ENCODE data around the gene FGD4.

FGD4 gene

GRCh38 chr12:32398816-32399369, 465 bp upstream of the FGD4 start:
- peak overlapping the region in 2 of 3 experiments; percentile 61 to 62 for H3K27ac Mint-ChIP-seq
- peaks cover 16% of the 10 kb centered on the region for H3K4me1 Mint-ChIP-seq
- H3K4me3 Mint-ChIP-seq = peak overlapping the region; percentile 82 to 99 (median 84)
- H3K9me3 Mint-ChIP-seq = no peaks in the 10 kb centered on the region
- TF ChIP-seq CTCF (IDR thresholded peaks at IDR 0.05; ENCODE audit: unreplicated experiment in 3 of 3) = no peak
- no peaks in the 10 kb centered on the region for H3K36me3 Mint-ChIP-seq (ENCODE audit: low read depth)
- H3K27me3 Mint-ChIP-seq (ENCODE audit: low read depth) = peaks cover 55% of the 10 kb centered on the region

- peaks cover 16% of the 10 kb centered on the region for H3K4me1 Mint-ChIP-seq
- TF ChIP-seq CTCF (IDR thresholded peaks at IDR 0.05; ENCODE audit: unreplicated experiment in 3 of 3) = no peak
- H3K36me3 Mint-ChIP-seq (ENCODE audit: low read depth) = no peaks in the 10 kb centered on the region
- peaks cover 58% of the 10 kb centered on the region for H3K27me3 Mint-ChIP-seq (ENCODE audit: low read depth)
- peak overlapping the region; percentile 83 to 99 (median 83) for H3K4me3 Mint-ChIP-seq
- no peaks in the 10 kb centered on the region for H3K9me3 Mint-ChIP-seq
- peak overlapping the region; percentile 14 to 91 (median 52) for H3K27ac Mint-ChIP-seq
Measured at GRCh38 chr12:32400114-32400672, 835 bp downstream of the FGD4 start.

GRCh38 chr12:32400866-32401265, 1.5 kb downstream of the FGD4 start:
- Mint-ChIP-seq H3K4me3 (peak overlapping the region; percentile 83 to 99 (median 83)), H3K27me3 (ENCODE audit: low read depth) (peaks cover 62% of the 10 kb centered on the region), H3K9me3 (no peaks in the 10 kb centered on the region), H3K36me3 (ENCODE audit: low read depth) (no peaks in the 10 kb centered on the region), H3K4me1 (peaks cover 16% of the 10 kb centered on the region), H3K27ac (peak overlapping the region; percentile 14 to 91 (median 52))
- no peak for TF ChIP-seq CTCF (IDR thresholded peaks at IDR 0.05; ENCODE audit: unreplicated experiment in 3 of 3)

- H3K4me3 Mint-ChIP-seq = no peak overlapping the region
- H3K27ac Mint-ChIP-seq = no peak overlapping the region
- no peak for TF ChIP-seq CTCF (IDR thresholded peaks at IDR 0.05; ENCODE audit: unreplicated experiment in 3 of 3)
- peaks cover 54% of the 10 kb centered on the region for H3K27me3 Mint-ChIP-seq (ENCODE audit: low read depth)
- no peaks in the 10 kb centered on the region for H3K36me3 Mint-ChIP-seq (ENCODE audit: low read depth)
- no peaks in the 10 kb centered on the region for H3K9me3 Mint-ChIP-seq
- peaks cover 16% of the 10 kb centered on the region for H3K4me1 Mint-ChIP-seq
Measured at GRCh38 chr12:32402170-32402569, 2.8 kb downstream of the FGD4 start.

GRCh38 chr12:32402946-32403345, 3.6 kb downstream of the FGD4 start:
- H3K4me3 Mint-ChIP-seq = peak overlapping the region; percentile 10 to 34 (median 33)
- peaks cover 49% of the 10 kb centered on the region for H3K27me3 Mint-ChIP-seq (ENCODE audit: low read depth)
- peaks cover 10% of the 10 kb centered on the region for H3K4me1 Mint-ChIP-seq
- no peaks in the 10 kb centered on the region for H3K9me3 Mint-ChIP-seq
- no peaks in the 10 kb centered on the region for H3K36me3 Mint-ChIP-seq (ENCODE audit: low read depth)
- TF ChIP-seq CTCF (IDR thresholded peaks at IDR 0.05; ENCODE audit: unreplicated experiment in 3 of 3) = no peak
- H3K27ac Mint-ChIP-seq = peak overlapping the region in 1 of 3 experiments; percentile 10

- no peaks in the 10 kb centered on the region for H3K9me3 Mint-ChIP-seq
- no peak for TF ChIP-seq CTCF (IDR thresholded peaks at IDR 0.05; ENCODE audit: unreplicated experiment in 3 of 3)
- H3K36me3 Mint-ChIP-seq (ENCODE audit: low read depth) = no peaks in the 10 kb centered on the region
- H3K27me3 Mint-ChIP-seq (ENCODE audit: low read depth) = peaks cover 18% of the 10 kb centered on the region
- no peak overlapping the region for H3K4me3 Mint-ChIP-seq
- H3K4me1 Mint-ChIP-seq = no peaks in the 10 kb centered on the region
- H3K27ac Mint-ChIP-seq = no peak overlapping the region
Measured at GRCh38 chr12:32407795-32408194, 8.4 kb downstream of the FGD4 start.

All from nephron (organoid).